ENCODE measurements around the gene BTBD6. TPM values are rescaled to one million over a fixed set of nuclear protein-coding genes. Genes with fewer than 3 reads are reported as not detected.

Gene BTBD6
- total and polyA plus RNA-seq, 2 experiments from 2014 or later = 2.2 to 11.6 TPM

GRCh38 chr14:105249182-105250007, 1.1 kb downstream of the BTBD6 start:
- H3K27ac Mint-ChIP-seq = no peak overlapping the region
- peaks cover 14% of the 10 kb centered on the region for H3K27me3 Mint-ChIP-seq (ENCODE audit: insufficient read depth, low read depth, poor library complexity)
- Histone ChIP-seq H3K27ac (ENCODE audit: low read depth) (no peak overlapping the region), H3K36me3 (ENCODE audit: insufficient read depth) (no peaks in the 10 kb centered on the region), H2AFZ (no peak overlapping the region), H3K4me1 (ENCODE audit: insufficient read depth) (no peaks in the 10 kb centered on the region), H3K79me2 (replicated peaks; ENCODE audit: insufficient read depth) (0 out of 2 replicates have a peak, but pooled peaks cover 3% of the 10 kb centered on the region), H3K27me3 (ENCODE audit: insufficient read depth) (no peaks in the 10 kb centered on the region), H3K9me2 (ENCODE audit: insufficient read depth) (no peaks in the 10 kb centered on the region), H3K4me2 (peak overlapping the region; percentile 77), H4K20me1 (replicated peaks; ENCODE audit: insufficient read depth) (peaks cover 6% of the 10 kb centered on the region), H3F3A (replicated peaks; ENCODE audit: low read depth) (0 out of 2 replicates have a peak, but pooled peaks cover 15% of the 10 kb centered on the region), H3K4me3 (peak overlapping the region; percentile 63)
- DNase-seq (ENCODE audit: low spot score) = peak; percentile 52
- ATAC-seq = peak; percentile 41
- H3K36me3 Mint-ChIP-seq (ENCODE audit: low read depth) = peaks cover 16% of the 10 kb centered on the region
- TF ChIP-seq POLR2AphosphoS5 (IDR thresholded peaks at IDR 0.05; ENCODE audit: low read depth) (no peak), CTCF (conservative IDR thresholded peaks at IDR 0.05; ENCODE audit: low read depth in 2 of 2) (no peak), NANOG (IDR thresholded peaks at IDR 0.05; ENCODE audit: borderline replicate concordance) (no peak), CREB1 (CRISPR knock-in tag; IDR thresholded peaks at IDR 0.05; ENCODE audit: low read depth) (no peak), ZNF462 (CRISPR knock-in tag; IDR thresholded peaks at IDR 0.05) (no peak), EZH2phosphoT487 (IDR thresholded peaks at IDR 0.05; ENCODE audit: unreplicated experiment) (no peak), ETS1 (IDR thresholded peaks at IDR 0.05) (no peak), REST (IDR thresholded peaks at IDR 0.05; ENCODE audit: unreplicated experiment) (no peak), STAT1 (IDR thresholded peaks at IDR 0.05; ENCODE audit: unreplicated experiment) (no peak), ZNF331 (CRISPR knock-in tag; IDR thresholded peaks at IDR 0.05; ENCODE audit: low read depth) (no peak), ZNF114 (CRISPR knock-in tag; IDR thresholded peaks at IDR 0.05) (no peak), EZH2 (IDR thresholded peaks at IDR 0.05; ENCODE audit: low read depth, unreplicated experiment) (no peak), JUNB (IDR thresholded peaks at IDR 0.05; ENCODE audit: unreplicated experiment) (no peak)
- H3K9me3 Mint-ChIP-seq = no peaks in the 10 kb centered on the region
- peak overlapping the region; percentile 76 for H3K4me3 Mint-ChIP-seq
- no peaks in the 10 kb centered on the region; the same call in 2 of the 3 replicates for H3K4me1 Mint-ChIP-seq
